Colonic mucosa (tissue), 4 donors: ENCODE results near the gene RFX2. TPM values are rescaled to one million over a fixed set of nuclear protein-coding genes. Genes with fewer than 3 reads are reported as not detected.
"Not testable (repeated sequence)": the region's sequence is repeated elsewhere in the genome, so short reads cannot be mapped to it uniquely, and the experiment has no call there.

ENCODE experiments used
- DNase-seq: peaks from one replicate; pipeline ENCODE4 v3.0.0-alpha.2; 2020
- H3K27ac ChIP-seq: fragments of 200-600 bp; one replicate; pipeline ENCODE4 v1.8.0; 2021
- H3K27me3 ChIP-seq: fragments of 200-600 bp; one replicate; pipeline ENCODE4 v1.8.0; 2021
- H3K36me3 ChIP-seq: fragments of 200-600 bp; one replicate; pipeline ENCODE4 v1.8.0; 2021
- H3K4me1 ChIP-seq: fragments of 200-600 bp; one replicate; pipeline ENCODE4 v1.8.0; 2021; ENCODE audit warnings: mild to moderate bottlenecking
- H3K4me3 ChIP-seq: fragments of 200-600 bp; one replicate; pipeline ENCODE4 v1.8.0; 2021
- H3K9ac ChIP-seq, 2 donors: one replicate each; pipeline ENCODE4 v1.7.0; 2013; ENCODE audit warnings: control low read depth in 2 of 2, low read depth in 2 of 2, low read length in 2 of 2
- H3K9me3 ChIP-seq: fragments of 200-600 bp; one replicate; pipeline ENCODE4 v1.8.0; 2021
- intact Hi-C: fragments of 100-400 bp; cut with DNase I; formaldehyde crosslinking; loops from one replicate; pipeline ENCODE4 v1.14.1; 2022
- total RNA-seq, 2 donors: library from RNA; stranded (reverse); fragmentation: NEBNext Ultra II Directional in 1 of 2; extraction: Animal tissue kit (Norgen Biotek cat#: 25700) in 1 of 2; gene quantifications; one replicate each; pipeline ENCODE4 v1.2.1, GENCODE V29; 2021
- TF ChIP-seq, protein P1 (sequence below): fragments of 200-600 bp; IDR thresholded peaks from one replicate; pipeline ENCODE4 v1.8.0; 2022; ENCODE audit warnings: antibody characterized with exemption, mild to moderate bottlenecking
- donor health status: healthy.
- donor health status: DM: no; HTN: no; CAD: no.
- donor health status: DM: no; HTN: no; CAD: no.

RFX2 gene
- total RNA-seq, 2 donors from 2014 or later, result 6.2 to 7.3 TPM

DNA sequence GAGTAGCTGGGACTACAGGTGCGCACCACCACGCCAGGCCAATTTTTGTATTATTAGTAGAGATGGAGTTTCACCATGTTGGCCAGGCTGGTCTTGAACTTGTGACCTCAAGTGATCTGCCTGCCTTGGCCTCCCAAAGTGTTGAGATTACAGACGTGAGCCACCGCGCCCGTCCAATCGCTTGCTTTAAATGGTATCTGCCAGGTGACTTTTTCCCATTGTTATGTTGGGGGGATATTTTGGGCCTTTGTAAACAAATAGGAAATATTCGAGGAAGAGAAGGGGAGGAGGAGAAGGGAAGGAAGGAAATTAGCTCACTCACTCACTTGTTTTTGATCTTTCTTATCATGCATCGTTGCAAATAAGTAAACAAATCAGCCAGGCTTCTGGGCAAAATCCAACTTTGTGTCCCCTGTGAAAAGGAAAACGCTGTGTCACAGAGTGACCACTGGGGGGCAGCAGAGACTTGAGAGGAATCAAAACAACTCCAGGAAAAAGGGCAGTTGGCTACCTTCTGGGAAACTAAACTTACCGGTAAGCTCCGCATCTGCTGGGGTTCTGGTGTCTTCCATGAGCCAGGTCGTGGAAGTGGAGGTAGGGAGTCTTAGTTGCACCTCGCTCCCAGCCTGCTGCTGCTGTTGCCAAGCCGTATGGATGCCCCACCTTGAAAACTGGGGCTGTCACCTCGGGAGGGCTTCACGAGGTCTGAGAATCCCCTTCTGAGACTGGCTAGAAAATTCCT is 123.1 kb downstream of the RFX2 start:
- intact Hi-C loops, result loop anchor here (2.0 kb wide), 1 partner anchor 36 kb away; no protein-coding TSS in a partner anchor
- TF ChIP-seq, protein P1, sequence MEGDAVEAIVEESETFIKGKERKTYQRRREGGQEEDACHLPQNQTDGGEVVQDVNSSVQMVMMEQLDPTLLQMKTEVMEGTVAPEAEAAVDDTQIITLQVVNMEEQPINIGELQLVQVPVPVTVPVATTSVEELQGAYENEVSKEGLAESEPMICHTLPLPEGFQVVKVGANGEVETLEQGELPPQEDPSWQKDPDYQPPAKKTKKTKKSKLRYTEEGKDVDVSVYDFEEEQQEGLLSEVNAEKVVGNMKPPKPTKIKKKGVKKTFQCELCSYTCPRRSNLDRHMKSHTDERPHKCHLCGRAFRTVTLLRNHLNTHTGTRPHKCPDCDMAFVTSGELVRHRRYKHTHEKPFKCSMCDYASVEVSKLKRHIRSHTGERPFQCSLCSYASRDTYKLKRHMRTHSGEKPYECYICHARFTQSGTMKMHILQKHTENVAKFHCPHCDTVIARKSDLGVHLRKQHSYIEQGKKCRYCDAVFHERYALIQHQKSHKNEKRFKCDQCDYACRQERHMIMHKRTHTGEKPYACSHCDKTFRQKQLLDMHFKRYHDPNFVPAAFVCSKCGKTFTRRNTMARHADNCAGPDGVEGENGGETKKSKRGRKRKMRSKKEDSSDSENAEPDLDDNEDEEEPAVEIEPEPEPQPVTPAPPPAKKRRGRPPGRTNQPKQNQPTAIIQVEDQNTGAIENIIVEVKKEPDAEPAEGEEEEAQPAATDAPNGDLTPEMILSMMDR, result peak; percentile 91
- Histone ChIP-seq H3K27me3 (no peaks in the 10 kb centered on the region), H3K27ac (no peak overlapping the region), H3K4me3 (peak overlapping the region; percentile 12), H3K9me3 (no peaks in the 10 kb centered on the region), H3K9ac (peak overlapping the region in 1 of 2 donors; percentile 74), H3K36me3 (no peaks in the 10 kb centered on the region), H3K4me1 (no peaks in the 10 kb centered on the region)
- peak; percentile 87 for DNase-seq

DNA sequence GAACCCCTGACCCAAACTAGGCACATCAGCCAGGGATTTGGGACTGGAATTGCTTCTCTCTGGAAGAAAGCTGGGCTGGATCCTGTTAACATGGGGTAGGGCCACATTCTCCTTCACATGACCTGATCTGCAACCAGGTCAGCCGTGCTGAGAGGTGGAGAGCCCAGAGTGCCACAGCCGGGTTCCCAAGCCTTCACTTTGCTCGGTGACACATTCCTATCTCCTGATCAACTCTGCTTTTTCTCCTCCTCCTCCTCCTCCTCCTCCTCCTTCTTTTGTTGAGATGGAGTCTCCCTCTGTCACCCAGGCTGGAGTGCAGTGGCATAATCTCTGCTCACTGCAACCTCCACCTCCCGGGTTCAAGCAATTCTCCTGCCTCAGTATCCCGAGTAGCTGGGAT is 124.5 kb downstream of the RFX2 start:
- not testable (repeated sequence) for DNase-seq, H3K36me3 ChIP-seq, H3K4me3 ChIP-seq, H3K9me3 ChIP-seq, H3K27me3 ChIP-seq, H3K27ac ChIP-seq, H3K4me1 ChIP-seq, H3K9ac ChIP-seq
- intact Hi-C loops, result loop anchor here (2.0 kb wide), 1 partner anchor 37 kb away; no protein-coding TSS in a partner anchor

DNA sequence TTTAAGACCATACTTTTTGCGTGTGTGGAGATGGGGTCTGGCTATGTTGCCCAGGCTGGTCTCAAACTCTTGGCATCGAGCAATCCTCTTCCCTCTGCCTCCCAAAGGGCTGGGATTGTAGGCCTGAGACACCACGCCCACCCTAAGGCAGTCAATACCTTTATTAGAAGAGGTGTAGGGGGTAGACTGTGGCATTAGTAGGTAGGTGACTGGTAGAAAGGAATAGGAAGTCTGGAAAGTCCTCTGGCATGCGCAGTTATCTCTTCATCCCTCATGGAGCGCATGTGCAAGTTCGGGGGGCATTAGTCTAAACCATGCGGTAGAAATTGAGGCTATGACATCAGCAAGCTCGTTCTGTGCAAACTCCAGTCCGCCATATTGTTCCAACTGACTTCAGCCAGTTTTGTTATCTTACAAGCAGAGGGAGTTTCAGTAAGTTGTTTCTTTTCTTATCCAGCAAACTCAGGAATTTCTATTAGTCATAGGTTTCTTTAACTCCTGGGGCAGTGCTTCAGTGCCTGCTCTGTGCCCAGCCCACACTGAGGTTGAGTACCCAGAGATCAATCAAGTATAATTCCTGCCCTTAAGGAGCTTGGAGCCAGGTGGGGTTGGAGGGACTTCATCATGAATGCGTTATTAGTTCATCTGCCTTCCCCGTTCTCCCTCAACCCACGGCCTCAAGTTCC is 125.1 kb downstream of the RFX2 start:
- H3K36me3 ChIP-seq, result no peaks in the 10 kb centered on the region
- TF ChIP-seq, protein P1, result no peak
- H3K9me3 ChIP-seq, result no peaks in the 10 kb centered on the region
- H3K9ac ChIP-seq, result no peak overlapping the region
- H3K4me1 ChIP-seq, result no peaks in the 10 kb centered on the region
- no peak overlapping the region for H3K4me3 ChIP-seq
- DNase-seq, result no peak
- H3K27ac ChIP-seq, result no peak overlapping the region
- H3K27me3 ChIP-seq, result no peaks in the 10 kb centered on the region
- intact Hi-C loops, result no loop called here

GRCh38 chr19:5984600-5984999 is 125.7 kb downstream of the RFX2 start:
- H3K9ac ChIP-seq, result no peak overlapping the region
- DNase-seq, result no peak
- intact Hi-C loops, result no loop called here
- H3K27me3 ChIP-seq, result no peaks in the 10 kb centered on the region
- H3K27ac ChIP-seq, result no peak overlapping the region
- H3K4me1 ChIP-seq, result no peaks in the 10 kb centered on the region
- TF ChIP-seq, protein P1, result no peak
- H3K4me3 ChIP-seq, result no peak overlapping the region
- no peaks in the 10 kb centered on the region for H3K36me3 ChIP-seq
- no peaks in the 10 kb centered on the region for H3K9me3 ChIP-seq

DNA sequence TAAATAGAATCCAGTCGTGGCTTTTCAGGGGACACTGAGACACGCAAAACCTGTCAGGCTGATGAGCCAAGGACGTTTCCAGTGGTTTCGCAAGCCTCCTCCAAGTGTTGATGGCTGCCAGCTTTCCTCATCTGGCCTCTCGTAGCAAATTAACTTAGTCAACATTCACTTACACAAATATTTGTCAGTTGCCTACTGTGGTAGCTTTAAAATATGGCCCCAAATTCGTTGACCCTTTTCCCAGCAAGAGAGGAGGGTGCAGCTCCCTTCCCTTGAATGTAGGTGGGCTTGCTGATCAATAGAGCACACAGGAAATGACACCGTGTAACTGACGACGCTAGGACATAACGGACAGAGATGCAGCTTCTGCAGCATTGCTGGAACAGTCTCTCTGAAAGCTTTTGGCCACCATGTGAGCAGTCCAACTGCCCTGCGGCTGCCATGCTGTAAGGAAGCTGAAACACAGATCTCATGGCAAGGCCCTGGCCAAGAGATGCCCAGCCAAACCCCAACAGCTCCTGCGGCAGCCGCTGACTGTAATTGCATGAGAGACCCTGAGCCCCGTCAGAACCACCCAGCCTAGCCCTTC is 126.8 kb downstream of the RFX2 start:
- DNase-seq, result no peak
- H3K27me3 ChIP-seq, result no peaks in the 10 kb centered on the region
- intact Hi-C loops, result no loop called here
- H3K9me3 ChIP-seq, result no peaks in the 10 kb centered on the region
- H3K9ac ChIP-seq, result no peak overlapping the region
- H3K4me3 ChIP-seq, result no peak overlapping the region
- TF ChIP-seq, protein P1, result no peak
- H3K4me1 ChIP-seq, result no peaks in the 10 kb centered on the region
- H3K27ac ChIP-seq, result no peak overlapping the region
- H3K36me3 ChIP-seq, result no peaks in the 10 kb centered on the region
